ENCODE measurements around the gene ZNF76. TPM values are rescaled to one million over a fixed set of nuclear protein-coding genes. Genes with fewer than 3 reads are reported as not detected.

The ZNF76 gene
- total and polyA plus RNA-seq, 2 donors (not counting 3 experiments of a cell fraction or from before 2014, with no cell fraction given), result 27.9 to 34.6 TPM

- intact Hi-C loops (cut with micrococcal nuclease), result no loop called here
- dilution Hi-C loops (cut with MboI; ENCODE audit: extremely low pct_ligation_motif_present, low sequenced_read_pairs), result no loop called here
- POLR2A ChIA-PET, result no interaction called here
Observed at GRCh38 chr6:35242486-35242885, 17.0 kb upstream of the ZNF76 start.

More at GRCh38 chr6:35242486-35242885, 17.0 kb upstream of the ZNF76 start:
- CTCF ChIA-PET, result interaction anchor here (1.9 to 7.8 kb wide), 5 partner anchors 28 to 258 kb away, joined by 11 to 113 read pairs (median 48); partner anchors contain the start of gene SCUBE3
- no peak overlapping the region for H3K4me2 ChIP-seq (ENCODE audit: insufficient read depth, low read length)
- no peak overlapping the region for H3K4me3 ChIP-seq (replicated peaks in 1 of 3; ENCODE audit: insufficient read depth in 1 of 3, low read depth in 1 of 3, low read length in 3 of 3)
- BruUV-seq (replicated peaks), result no TSS peak
- no peaks in the 10 kb centered on the region for H4K20me1 ChIP-seq (replicated peaks; ENCODE audit: control insufficient read depth, extremely low read depth, insufficient read depth, low read length)
- no peak for TF ChIP-seq FOS (IDR thresholded peaks at IDR 0.05; ENCODE audit: borderline replicate concordance, insufficient read depth, low read length)
- TF ChIP-seq POLR2A (IDR thresholded peaks at IDR 0.05; ENCODE audit: low read depth, low read length), result no peak
- no peak for TF ChIP-seq CTCF (IDR thresholded peaks at IDR 0.05; ENCODE audit: extremely low read depth in 1 of 2, insufficient read depth in 1 of 2, low read depth in 1 of 2, low read length in 2 of 2)
- TF ChIP-seq EZH2 (IDR thresholded peaks at IDR 0.05; ENCODE audit: borderline replicate concordance, low read depth, low read length, severe bottlenecking), result no peak
- TF ChIP-seq MAX (IDR thresholded peaks at IDR 0.05; ENCODE audit: insufficient read depth, insufficient read length), result no peak
- no peak for TF ChIP-seq JUN (IDR thresholded peaks at IDR 0.05; ENCODE audit: borderline replicate concordance, insufficient read depth, insufficient read length, low read depth)
- TF ChIP-seq GATA2 (IDR thresholded peaks at IDR 0.05; ENCODE audit: insufficient read depth, insufficient read length, low read depth, low read length), result no peak
- TF ChIP-seq POLR2AphosphoS5 (IDR thresholded peaks at IDR 0.05; ENCODE audit: insufficient read depth, low read depth, low read length), result no peak
- no peak for TF ChIP-seq MYC (IDR thresholded peaks at IDR 0.05; ENCODE audit: low read depth, low read length)
- FAIRE-seq (no peak), DNase-seq (ENCODE audit: low read depth, low spot score) (no peak)
- no peaks in the 10 kb centered on the region for H3K9me1 ChIP-seq (replicated peaks; ENCODE audit: control insufficient read depth, extremely low read depth, insufficient read depth, low read length)
- peaks cover 0 to 5% of the 10 kb centered on the region in 2 experiments for H3K36me3 ChIP-seq (ENCODE audit: control insufficient read depth in 2 of 2, extremely low read depth in 1 of 2, insufficient read depth in 2 of 2, low read length in 2 of 2)
- no peak overlapping the region for H2AFZ ChIP-seq (ENCODE audit: low read depth, low read length)
- no peaks in the 10 kb centered on the region for H3K9me3 ChIP-seq (replicated peaks; ENCODE audit: control insufficient read depth, insufficient read depth, low read length)
- peaks cover 20% of the 10 kb centered on the region for H3K4me1 ChIP-seq (ENCODE audit: control insufficient read depth, extremely low read depth, insufficient read depth, low read length)
- H3K27ac ChIP-seq (ENCODE audit: insufficient read depth, low read depth, low read length), result no peak overlapping the region
- no peak overlapping the region for H3K9ac ChIP-seq (replicated peaks; ENCODE audit: extremely low read depth, insufficient read depth, low read length)
- H3K79me2 ChIP-seq (ENCODE audit: control insufficient read depth, insufficient read depth, low read length), result no peaks in the 10 kb centered on the region
- H3K27me3 ChIP-seq (ENCODE audit: control insufficient read depth in 2 of 2, insufficient read depth in 2 of 2, low read length in 2 of 2), result no peaks in the 10 kb centered on the region
